NCI-H187 (cell line): ENCODE measurements around the gene PXDN.

Source experiments
- DNase-seq, 2 experiments: peaks; one replicate each; lab custom pipeline; 2025; lab: John Stamatoyannopoulos, UW

Gene PXDN

GRCh38 chr2:1594373-1595171, 149.7 kb downstream of the PXDN start:
- DNase-seq: no peak

GRCh38 chr2:1594123-1594372, 150.3 kb downstream of the PXDN start:
- DNase-seq: no peak

GRCh38 chr2:1593371-1594122, 150.8 kb downstream of the PXDN start:
- DNase-seq: peak in 1 of 2 experiments; percentile 35

- no peak for DNase-seq
These were observed 152.1 kb downstream of the PXDN start for GRCh38 chr2:1591978-1592907.

GRCh38 chr2:1591461-1591770, 152.9 kb downstream of the PXDN start:
- no peak for DNase-seq

GRCh38 chr2:1590596-1591460, 153.5 kb downstream of the PXDN start:
- DNase-seq: no peak

- no peak for DNase-seq
These were observed 155.2 kb downstream of the PXDN start for GRCh38 chr2:1588978-1589621.

- no peak for DNase-seq
These were observed 156.0 kb downstream of the PXDN start for GRCh38 chr2:1588051-1588977.

- DNase-seq: no peak
These were observed 157.1 kb downstream of the PXDN start for GRCh38 chr2:1586923-1587840.

- DNase-seq: no peak
These were observed 157.9 kb downstream of the PXDN start for GRCh38 chr2:1586251-1586922.

GRCh38 chr2:1585635-1586034, 158.7 kb downstream of the PXDN start:
- DNase-seq: no peak

- no peak for DNase-seq
These were observed 159.4 kb downstream of the PXDN start for GRCh38 chr2:1584691-1585485.

GRCh38 chr2:1584051-1584531, 160.2 kb downstream of the PXDN start:
- DNase-seq: no peak

GRCh38 chr2:1582891-1583341, 161.4 kb downstream of the PXDN start:
- DNase-seq: no peak

- DNase-seq: no peak
These were observed 162.2 kb downstream of the PXDN start for GRCh38 chr2:1581965-1582625.
